ENCODE results near the gene IGLON5.

IGLON5 gene

DNA sequence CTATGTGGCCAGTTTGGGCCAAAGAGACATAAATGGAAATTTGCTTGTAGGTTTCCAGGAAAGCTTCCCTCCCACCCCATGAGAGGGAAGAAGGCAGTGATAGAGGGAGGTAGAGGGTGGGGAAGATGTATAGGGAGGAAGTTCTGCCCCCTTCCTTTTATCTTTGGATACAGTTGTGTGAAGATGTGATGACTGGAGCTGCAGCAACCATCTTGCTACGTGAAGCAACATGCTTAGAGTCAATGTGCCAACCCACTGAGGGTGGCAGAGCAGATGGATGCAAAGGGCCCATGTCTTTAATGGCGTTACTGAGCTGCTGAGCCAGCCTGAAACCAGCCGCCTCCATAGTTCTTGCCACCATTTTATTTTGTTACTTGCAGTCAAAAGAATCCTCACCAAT is 19.7 kb downstream of the IGLON5 start:
- Histone ChIP-seq H2AFZ (ENCODE audit: insufficient read depth, low read length, poor library complexity) (no peak overlapping the region), H2BK5ac (ENCODE audit: low read depth, low read length, poor library complexity) (no peak overlapping the region), H3K27me3 (ENCODE audit: insufficient read depth, low read length) (no peaks in the 10 kb centered on the region), H2AK5ac (ENCODE audit: low read length) (no peak overlapping the region), H3K14ac (ENCODE audit: low read length) (no peak overlapping the region), H3K4me3 (ENCODE audit: low read depth, low read length) (no peak overlapping the region), H3K4me1 (ENCODE audit: control insufficient read depth in 1 of 2, insufficient read depth in 2 of 2, low read length in 2 of 2) (no peaks in the 10 kb centered on the region), H4K8ac (ENCODE audit: low read depth, low read length) (no peak overlapping the region), H4K91ac (ENCODE audit: low read depth, low read length) (no peak overlapping the region), H3K79me2 (ENCODE audit: control insufficient read depth, insufficient read depth, low read length, poor library complexity) (no peaks in the 10 kb centered on the region), H3K18ac (ENCODE audit: low read length) (no peak overlapping the region), H3K79me1 (ENCODE audit: low read length) (no peaks in the 10 kb centered on the region), H3K9ac (ENCODE audit: low read length) (no peak overlapping the region), H2BK120ac (ENCODE audit: insufficient read depth, low read length, poor library complexity) (no peak overlapping the region), H3K27ac (ENCODE audit: low read depth, low read length) (no peak overlapping the region), H3K4ac (ENCODE audit: low read depth, low read length) (no peak overlapping the region), H4K12ac (ENCODE audit: low read depth, low read length) (no peak overlapping the region), H3K23ac (ENCODE audit: low read length) (no peak overlapping the region), H3K4me2 (ENCODE audit: low read length) (no peak overlapping the region), H3K36me3 (ENCODE audit: control insufficient read depth in 1 of 2, insufficient read depth in 2 of 2, low read length in 2 of 2) (no peaks in the 10 kb centered on the region), H2BK12ac (ENCODE audit: low read length) (no peak overlapping the region), H3K9me3 (ENCODE audit: insufficient read depth, low read depth, low read length) (peaks cover 3% of the 10 kb centered on the region)
- WGBS (ENCODE audit: extremely low coverage, insufficient coverage, insufficient read length): no CpG with 5 or more reads among the region's 3 CpGs
- no peak for DNase-seq

DNA sequence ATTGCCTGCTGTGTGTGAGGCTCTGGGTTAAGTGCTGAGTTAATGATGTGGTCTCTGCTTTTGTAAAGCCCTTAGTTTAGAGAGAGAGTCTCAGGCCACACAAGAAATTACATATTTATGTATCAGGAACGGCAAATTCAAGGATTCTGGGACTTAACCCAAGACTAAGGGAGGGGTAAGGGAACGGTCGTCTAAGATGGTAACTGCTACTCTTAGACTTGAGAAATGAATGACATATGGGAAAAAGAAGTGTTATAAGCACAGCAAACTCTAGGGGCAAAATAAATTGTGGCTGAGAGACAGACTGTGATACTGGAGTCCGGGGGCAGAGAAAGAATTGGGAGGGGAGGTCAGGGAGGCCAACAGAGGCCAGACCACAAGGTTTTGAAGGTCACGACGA is 20.3 kb downstream of the IGLON5 start:
- WGBS (ENCODE audit: extremely low coverage, insufficient coverage, insufficient read length): no CpG with 5 or more reads among the region's 6 CpGs

DNA sequence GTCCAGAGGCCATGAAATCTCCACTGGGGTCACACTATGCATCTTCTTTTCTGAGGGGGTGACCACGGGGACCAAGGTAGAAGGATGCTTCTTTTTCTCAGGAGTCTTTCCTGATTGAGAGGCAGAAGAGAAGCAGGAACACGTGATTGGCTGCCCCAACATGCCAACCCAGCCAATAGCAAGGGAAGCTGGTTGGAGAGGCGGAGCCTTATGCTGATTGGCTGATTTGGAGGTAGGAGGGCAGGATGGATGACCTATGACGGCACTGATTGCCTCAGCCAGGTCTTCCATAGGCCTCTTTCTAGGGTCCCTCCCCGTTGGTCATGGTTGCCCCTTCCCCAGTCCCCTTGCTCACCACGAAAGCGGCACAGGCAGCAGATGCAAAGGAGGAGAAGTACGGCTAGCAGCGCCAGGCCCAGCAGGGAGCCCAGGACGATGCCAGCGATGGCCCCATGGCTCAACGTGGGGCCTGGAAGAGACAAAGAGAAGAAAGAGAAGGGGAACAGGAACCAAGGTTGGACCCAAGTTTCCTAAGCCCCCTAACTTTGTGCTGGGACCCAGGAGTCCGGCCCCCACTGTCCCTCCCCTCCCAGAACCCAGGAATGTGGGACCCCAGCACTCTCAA is 22.5 kb downstream of the IGLON5 start:
- no peak overlapping the region for H2BK120ac ChIP-seq (ENCODE audit: insufficient read depth, low read length, poor library complexity)
- H4K91ac ChIP-seq (ENCODE audit: low read depth, low read length): no peak overlapping the region
- H3K14ac ChIP-seq (ENCODE audit: low read length): no peak overlapping the region
- H3K27me3 ChIP-seq (ENCODE audit: insufficient read depth, low read length): no peaks in the 10 kb centered on the region
- no peak overlapping the region for H3K9ac ChIP-seq (ENCODE audit: low read length)
- no peaks in the 10 kb centered on the region for H3K9me3 ChIP-seq (ENCODE audit: insufficient read depth, low read depth, low read length)
- H2BK12ac ChIP-seq (ENCODE audit: low read length): no peak overlapping the region
- H3K4me3 ChIP-seq (ENCODE audit: low read depth, low read length): no peak overlapping the region
- no peaks in the 10 kb centered on the region for H3K79me2 ChIP-seq (ENCODE audit: control insufficient read depth, insufficient read depth, low read length, poor library complexity)
- H4K12ac ChIP-seq (ENCODE audit: low read depth, low read length): no peak overlapping the region
- no peak for DNase-seq
- H3K79me1 ChIP-seq (ENCODE audit: low read length): no peaks in the 10 kb centered on the region
- no peaks in the 10 kb centered on the region for H3K36me3 ChIP-seq (ENCODE audit: control insufficient read depth in 1 of 2, insufficient read depth in 2 of 2, low read length in 2 of 2)
- H3K27ac ChIP-seq (ENCODE audit: low read depth, low read length): no peak overlapping the region
- H2BK5ac ChIP-seq (ENCODE audit: low read depth, low read length, poor library complexity): no peak overlapping the region
- no CpG with 5 or more reads among the region's 13 CpGs for WGBS (ENCODE audit: extremely low coverage, insufficient coverage, insufficient read length)
- no peak overlapping the region for H3K4ac ChIP-seq (ENCODE audit: low read depth, low read length)
- no peak overlapping the region for H3K4me2 ChIP-seq (ENCODE audit: low read length)
- no peaks in the 10 kb centered on the region for H3K4me1 ChIP-seq (ENCODE audit: control insufficient read depth in 1 of 2, insufficient read depth in 2 of 2, low read length in 2 of 2)
- no peak overlapping the region for H3K23ac ChIP-seq (ENCODE audit: low read length)
- no peak overlapping the region for H2AFZ ChIP-seq (ENCODE audit: insufficient read depth, low read length, poor library complexity)
- H4K8ac ChIP-seq (ENCODE audit: low read depth, low read length): no peak overlapping the region
- H3K18ac ChIP-seq (ENCODE audit: low read length): no peak overlapping the region
- H2AK5ac ChIP-seq (ENCODE audit: low read length): no peak overlapping the region

More for the DNA sequence above, 20.3 kb downstream of the IGLON5 start:
- Histone ChIP-seq H4K91ac (ENCODE audit: low read depth, low read length) (no peak overlapping the region), H3K4me1 (ENCODE audit: control insufficient read depth in 1 of 2, insufficient read depth in 2 of 2, low read length in 2 of 2) (no peaks in the 10 kb centered on the region), H4K12ac (ENCODE audit: low read depth, low read length) (no peak overlapping the region), H3K79me1 (ENCODE audit: low read length) (no peaks in the 10 kb centered on the region), H3K27me3 (ENCODE audit: insufficient read depth, low read length) (no peaks in the 10 kb centered on the region), H3K18ac (ENCODE audit: low read length) (no peak overlapping the region), H3K36me3 (ENCODE audit: control insufficient read depth in 1 of 2, insufficient read depth in 2 of 2, low read length in 2 of 2) (no peaks in the 10 kb centered on the region), H3K23ac (ENCODE audit: low read length) (no peak overlapping the region), H3K9ac (ENCODE audit: low read length) (no peak overlapping the region), H3K9me3 (ENCODE audit: insufficient read depth, low read depth, low read length) (peaks cover 3% of the 10 kb centered on the region), H4K8ac (ENCODE audit: low read depth, low read length) (no peak overlapping the region), H3K79me2 (ENCODE audit: control insufficient read depth, insufficient read depth, low read length, poor library complexity) (no peaks in the 10 kb centered on the region), H2AK5ac (ENCODE audit: low read length) (no peak overlapping the region), H3K4me2 (ENCODE audit: low read length) (no peak overlapping the region), H3K27ac (ENCODE audit: low read depth, low read length) (no peak overlapping the region), H3K14ac (ENCODE audit: low read length) (no peak overlapping the region), H2AFZ (ENCODE audit: insufficient read depth, low read length, poor library complexity) (no peak overlapping the region), H2BK120ac (ENCODE audit: insufficient read depth, low read length, poor library complexity) (no peak overlapping the region), H3K4ac (ENCODE audit: low read depth, low read length) (no peak overlapping the region), H2BK5ac (ENCODE audit: low read depth, low read length, poor library complexity) (no peak overlapping the region), H3K4me3 (ENCODE audit: low read depth, low read length) (no peak overlapping the region), H2BK12ac (ENCODE audit: low read length) (no peak overlapping the region)
- no peak for DNase-seq

DNA sequence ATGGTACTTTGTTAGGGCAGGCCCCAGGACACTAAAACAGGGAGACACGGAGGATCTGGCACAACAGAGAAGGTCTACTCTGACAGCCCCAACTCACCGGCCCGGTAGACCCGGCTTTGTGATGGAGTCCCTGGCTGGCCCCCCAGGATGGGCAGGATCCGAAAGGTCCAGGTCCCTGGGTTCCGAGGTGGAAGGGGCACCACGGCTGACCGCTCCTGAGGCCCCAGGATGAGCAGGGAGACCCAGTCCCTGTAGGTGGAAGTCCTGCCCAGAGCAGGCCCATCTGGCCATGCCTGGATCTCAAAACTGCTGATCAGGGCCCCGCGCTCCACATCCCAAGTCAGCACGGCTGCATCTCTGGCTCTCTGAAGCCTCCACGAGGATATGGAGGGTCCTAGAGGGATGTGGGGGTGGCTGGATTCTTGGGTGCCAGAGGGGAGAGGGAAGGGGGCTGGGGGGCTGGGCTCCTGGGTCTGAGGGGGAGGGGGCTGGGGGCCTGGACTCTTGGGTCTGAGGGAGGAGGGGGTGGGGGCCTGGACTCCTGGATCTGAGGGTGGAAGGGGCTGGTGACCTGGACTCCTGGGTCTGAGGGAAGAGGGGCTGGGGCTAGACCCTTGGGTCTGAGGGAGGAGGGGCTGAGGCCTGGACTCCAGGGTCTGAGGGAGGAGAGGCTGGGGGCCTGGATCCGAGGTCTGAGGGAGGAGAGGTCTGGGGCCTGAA is 25.9 kb downstream of the IGLON5 start:
- H3K79me1 ChIP-seq (ENCODE audit: low read length): peaks cover 7% of the 10 kb centered on the region
- no peak for DNase-seq
- no peak overlapping the region for H3K4me2 ChIP-seq (ENCODE audit: low read length)
- H3K18ac ChIP-seq (ENCODE audit: low read length): no peak overlapping the region
- H3K9me3 ChIP-seq (ENCODE audit: insufficient read depth, low read depth, low read length): no peaks in the 10 kb centered on the region
- H2BK12ac ChIP-seq (ENCODE audit: low read length): no peak overlapping the region
- no peaks in the 10 kb centered on the region for H3K36me3 ChIP-seq (ENCODE audit: control insufficient read depth in 1 of 2, insufficient read depth in 2 of 2, low read length in 2 of 2)
- H2AK5ac ChIP-seq (ENCODE audit: low read length): no peak overlapping the region
- no peak overlapping the region for H3K23ac ChIP-seq (ENCODE audit: low read length)
- H2BK120ac ChIP-seq (ENCODE audit: insufficient read depth, low read length, poor library complexity): no peak overlapping the region
- H3K27me3 ChIP-seq (ENCODE audit: insufficient read depth, low read length): peaks cover 9% of the 10 kb centered on the region
- no peak overlapping the region for H3K4ac ChIP-seq (ENCODE audit: low read depth, low read length)
- no peak overlapping the region for H3K9ac ChIP-seq (ENCODE audit: low read length)
- H3K14ac ChIP-seq (ENCODE audit: low read length): no peak overlapping the region
- no peaks in the 10 kb centered on the region for H3K79me2 ChIP-seq (ENCODE audit: control insufficient read depth, insufficient read depth, low read length, poor library complexity)
- H3K4me3 ChIP-seq (ENCODE audit: low read depth, low read length): no peak overlapping the region
- H3K4me1 ChIP-seq (ENCODE audit: control insufficient read depth in 1 of 2, insufficient read depth in 2 of 2, low read length in 2 of 2): peaks cover 2 to 7% of the 10 kb centered on the region in 2 experiments
- H4K12ac ChIP-seq (ENCODE audit: low read depth, low read length): no peak overlapping the region
- WGBS (ENCODE audit: extremely low coverage, insufficient coverage, insufficient read length): no CpG with 5 or more reads among the region's 13 CpGs
- no peak overlapping the region for H3K27ac ChIP-seq (ENCODE audit: low read depth, low read length)
- H4K8ac ChIP-seq (ENCODE audit: low read depth, low read length): no peak overlapping the region
- H2AFZ ChIP-seq (ENCODE audit: insufficient read depth, low read length, poor library complexity): no peak overlapping the region
- H2BK5ac ChIP-seq (ENCODE audit: low read depth, low read length, poor library complexity): no peak overlapping the region
- no peak overlapping the region for H4K91ac ChIP-seq (ENCODE audit: low read depth, low read length)

Data from trophoblast cell (in vitro differentiated cells and primary cell).